ENCODE results near the gene RXRA. TPM values are rescaled to one million over a fixed set of nuclear protein-coding genes. Genes with fewer than 3 reads are reported as not detected.
A peak's percentile ranks its signal among the peaks of the same experiment; 100 is the strongest.

RXRA gene
- total and polyA plus RNA-seq, 10 donors = 10.9 to 116 (median 81.0) TPM

DNA sequence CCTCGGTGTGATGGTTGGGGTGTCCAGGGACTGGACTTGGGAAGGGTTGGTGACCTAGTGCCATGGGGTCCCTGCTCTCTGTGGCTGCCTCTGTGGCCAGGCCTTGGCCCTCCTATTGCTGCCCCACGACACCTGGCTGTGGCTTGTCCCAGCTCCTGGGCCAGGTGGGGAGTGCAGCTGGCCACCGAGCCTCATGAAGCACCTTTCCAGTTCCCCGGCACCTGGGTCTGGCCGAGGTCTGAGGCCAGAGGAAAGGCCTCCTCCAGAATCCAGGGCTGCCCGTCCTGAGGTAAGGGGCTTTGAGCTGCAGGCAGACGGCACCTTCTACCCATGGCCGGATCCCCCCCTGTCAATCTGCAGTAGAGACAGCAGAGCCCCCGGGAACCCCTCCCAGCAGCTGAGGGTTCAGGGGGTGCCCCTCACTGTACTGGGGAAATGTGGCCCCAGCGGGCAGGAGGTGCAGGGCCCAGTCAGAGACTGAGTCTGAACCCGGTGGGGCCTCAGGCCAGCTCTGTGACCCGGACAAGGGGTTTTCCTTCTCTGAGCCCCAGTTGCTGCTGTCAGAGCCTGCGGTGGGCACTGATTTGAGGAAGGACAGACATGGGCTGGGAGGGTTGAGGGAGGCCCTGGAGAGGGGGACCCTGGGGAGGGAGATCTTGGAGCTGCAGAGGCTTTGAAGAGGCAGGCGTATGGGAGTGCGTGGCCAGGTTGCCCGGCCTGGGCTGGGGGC is 54.5 kb downstream of the RXRA start:
- TF ChIP-seq, protein P1, sequence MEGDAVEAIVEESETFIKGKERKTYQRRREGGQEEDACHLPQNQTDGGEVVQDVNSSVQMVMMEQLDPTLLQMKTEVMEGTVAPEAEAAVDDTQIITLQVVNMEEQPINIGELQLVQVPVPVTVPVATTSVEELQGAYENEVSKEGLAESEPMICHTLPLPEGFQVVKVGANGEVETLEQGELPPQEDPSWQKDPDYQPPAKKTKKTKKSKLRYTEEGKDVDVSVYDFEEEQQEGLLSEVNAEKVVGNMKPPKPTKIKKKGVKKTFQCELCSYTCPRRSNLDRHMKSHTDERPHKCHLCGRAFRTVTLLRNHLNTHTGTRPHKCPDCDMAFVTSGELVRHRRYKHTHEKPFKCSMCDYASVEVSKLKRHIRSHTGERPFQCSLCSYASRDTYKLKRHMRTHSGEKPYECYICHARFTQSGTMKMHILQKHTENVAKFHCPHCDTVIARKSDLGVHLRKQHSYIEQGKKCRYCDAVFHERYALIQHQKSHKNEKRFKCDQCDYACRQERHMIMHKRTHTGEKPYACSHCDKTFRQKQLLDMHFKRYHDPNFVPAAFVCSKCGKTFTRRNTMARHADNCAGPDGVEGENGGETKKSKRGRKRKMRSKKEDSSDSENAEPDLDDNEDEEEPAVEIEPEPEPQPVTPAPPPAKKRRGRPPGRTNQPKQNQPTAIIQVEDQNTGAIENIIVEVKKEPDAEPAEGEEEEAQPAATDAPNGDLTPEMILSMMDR (IDR thresholded peaks at IDR 0.05 in 8 of 11, conservative IDR thresholded peaks at IDR 0.05 in 3 of 11) = no peak
- no peak for TF ChIP-seq POLR2A (IDR thresholded peaks at IDR 0.05)
- no peak for TF ChIP-seq POLR2AphosphoS5 (IDR thresholded peaks at IDR 0.05)
- Histone ChIP-seq H3K27ac (peak overlapping the region in 4 of 8 donors; percentile 51 to 98 (median 84)), H3K27me3 (replicated peaks in 1 of 7) (no peaks in the 10 kb centered on the region), H3K4me1 (peaks cover 73 to 100% (median 99%) of the 10 kb centered on the region in 6 donors), H3K4me3 (peak overlapping the region in 1 of 8 donors; percentile 45), H3K9me3 (no peaks in the 10 kb centered on the region), H3K36me3 (peaks cover 0 to 19% (median 0%) of the 10 kb centered on the region in 6 donors)
- 78 to 88% (median 83%) methylated on average over 12 to 16 of the region's 16 CpGs for WGBS, 5 donors
- intact Hi-C loops (cut with DNase I; ENCODE audit: low total_unique reads) = no loop called here
- no peak for DNase-seq

DNA sequence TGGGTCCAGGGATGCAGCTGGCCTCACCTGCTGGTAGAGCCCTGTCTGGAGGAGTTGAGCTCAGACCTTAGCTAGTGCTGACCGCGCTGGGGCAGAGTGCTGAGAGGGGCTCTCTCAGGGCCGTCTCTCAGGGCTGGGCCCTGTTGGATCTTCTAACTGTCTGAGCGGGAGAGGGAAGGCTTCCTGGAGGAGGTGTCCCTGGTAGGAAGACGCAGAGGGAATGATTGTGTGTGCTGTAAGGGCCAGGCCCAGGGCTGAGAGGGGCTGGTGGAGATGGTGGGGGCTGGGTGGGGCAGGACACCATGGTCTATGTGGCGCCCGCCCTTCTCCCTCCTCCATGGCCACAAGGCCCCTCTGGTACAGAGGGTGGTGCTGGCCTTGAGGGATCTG is 55.0 kb downstream of the RXRA start:
- Histone ChIP-seq H3K36me3 (peaks cover 0 to 19% (median 0%) of the 10 kb centered on the region in 6 donors), H3K4me3 (peak overlapping the region in 1 of 8 donors; percentile 45), H3K27ac (peak overlapping the region in 6 of 8 donors; percentile 33 to 98 (median 62)), H3K4me1 (peaks cover 75 to 100% (median 99%) of the 10 kb centered on the region in 6 donors), H3K27me3 (replicated peaks in 1 of 7) (no peaks in the 10 kb centered on the region), H3K9me3 (no peaks in the 10 kb centered on the region)
- DNase-seq = no peak
- WGBS, 5 donors = 87 to 97% (median 91%) methylated on average over 7 of the region's 7 CpGs
- intact Hi-C loops (cut with DNase I; ENCODE audit: low total_unique reads) = no loop called here
- TF ChIP-seq POLR2A (IDR thresholded peaks at IDR 0.05) = no peak
- TF ChIP-seq, protein P1 (IDR thresholded peaks at IDR 0.05 in 8 of 11, conservative IDR thresholded peaks at IDR 0.05 in 3 of 11) = no peak
- TF ChIP-seq POLR2AphosphoS5 (IDR thresholded peaks at IDR 0.05) = no peak

DNA sequence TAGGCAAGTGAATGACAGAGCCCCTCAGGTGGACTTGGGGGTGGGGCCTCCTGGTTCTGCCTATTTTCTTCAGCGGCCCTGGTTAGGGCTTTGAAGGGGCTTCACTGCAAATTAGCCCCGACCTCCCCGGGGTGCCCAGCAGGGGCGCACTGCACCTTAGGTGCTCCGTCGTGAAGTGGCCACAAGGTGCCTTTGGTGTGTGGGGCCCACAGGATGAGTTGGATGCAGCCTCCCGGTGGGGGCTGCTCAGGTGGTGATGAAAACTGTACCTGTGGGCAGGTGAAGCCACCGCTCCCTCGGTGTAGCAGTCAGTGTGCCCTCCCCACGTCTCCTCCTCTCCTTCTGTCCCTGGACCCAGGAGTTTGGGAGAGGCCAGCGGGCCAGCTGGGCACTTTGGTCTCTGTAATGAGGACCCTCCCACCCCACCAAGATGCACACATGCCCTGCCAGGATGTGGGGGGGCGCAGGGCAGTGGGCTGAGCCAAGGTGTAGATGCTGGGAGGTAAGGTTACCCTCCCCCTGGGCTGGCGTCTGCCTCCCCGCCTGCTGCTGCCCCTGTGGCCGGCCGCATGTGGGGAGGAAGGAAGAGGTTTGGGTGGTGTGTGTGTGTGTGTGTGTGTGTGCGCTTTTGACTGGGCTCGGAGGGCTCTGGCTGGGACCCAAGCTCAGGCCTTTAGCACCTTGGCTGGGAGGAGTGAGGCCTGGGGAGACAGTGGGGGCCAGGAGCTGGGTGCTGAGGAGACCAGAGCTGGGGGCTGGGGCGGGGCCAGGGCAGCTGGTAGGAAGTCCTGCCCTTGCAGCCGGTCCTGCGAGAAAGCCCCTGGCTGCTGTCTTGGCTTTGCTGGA is 55.6 kb downstream of the RXRA start:
- TF ChIP-seq, protein P1 (IDR thresholded peaks at IDR 0.05 in 8 of 11, conservative IDR thresholded peaks at IDR 0.05 in 3 of 11) = peak in 10 of 11 experiments; percentile 27 to 70 (median 52)
- TF ChIP-seq POLR2AphosphoS5 (IDR thresholded peaks at IDR 0.05) (peak; percentile 63 to 78 (median 72)), POLR2A (IDR thresholded peaks at IDR 0.05) (no peak)
- no peaks in the 10 kb centered on the region for H3K27me3 ChIP-seq (replicated peaks in 1 of 7)
- DNase-seq = peak; percentile 92
- intact Hi-C loops (cut with DNase I; ENCODE audit: low total_unique reads) = no loop called here
- peak overlapping the region in 7 of 8 donors; percentile 33 to 98 (median 67) for H3K27ac ChIP-seq
- peak overlapping the region in 2 of 8 donors; percentile 2 to 45 for H3K4me3 ChIP-seq
- H3K36me3 ChIP-seq = peaks cover 0 to 19% (median 0%) of the 10 kb centered on the region in 6 donors
- 11 to 26% (median 18%) methylated on average over 12 to 21 of the region's 21 CpGs for WGBS, 5 donors
- H3K4me1 ChIP-seq = peaks cover 75 to 100% (median 99%) of the 10 kb centered on the region in 6 donors
- H3K9me3 ChIP-seq = no peaks in the 10 kb centered on the region

Data from spleen (tissue), 11 donors.